Ascending aorta (tissue), 2 donors: Measurements from ENCODE around the gene AQP12A. TPM values are rescaled to one million over a fixed set of nuclear protein-coding genes. Genes with fewer than 3 reads are reported as not detected.

Experiments used
- DNase-seq, 2 donors: peaks; one replicate each; pipeline ENCODE4 v3.0.0-alpha.2; 2019; ENCODE audit warnings: low spot score in 2 of 2
- H3K27ac ChIP-seq, 2 donors: fragments of 200-600 bp; sonication (generic); one replicate each; pipeline ENCODE4 v1.5.1; 2016 to 2017; ENCODE audit warnings: mild to moderate bottlenecking in 1 of 2
- H3K27me3 ChIP-seq: fragments of 200-600 bp; sonication (generic); one replicate; pipeline ENCODE4 v1.5.1; 2017
- H3K36me3 ChIP-seq, 2 donors: fragments of 200-600 bp; sonication (generic); one replicate each; pipeline ENCODE4 v1.5.1; 2016
- H3K4me1 ChIP-seq, 2 donors: fragments of 200-600 bp; sonication (generic); one replicate each; pipeline ENCODE4 v1.5.1; 2016 to 2017; ENCODE audit warnings: mild to moderate bottlenecking in 1 of 2
- H3K4me3 ChIP-seq, 2 donors: fragments of 200-600 bp; sonication (generic); one replicate each; pipeline ENCODE4 v1.5.1; 2016 to 2017; ENCODE audit warnings: mild to moderate bottlenecking in 1 of 2
- H3K9me3 ChIP-seq, 2 donors: fragments of 200-600 bp; sonication (generic); one replicate each; pipeline ENCODE4 v1.5.1; 2016
- intact Hi-C: fragments of 100-400 bp; cut with DNase I; formaldehyde crosslinking; loops from one replicate; pipeline ENCODE4 v1.15.1; 2023
- total RNA-seq: library from RNA; depleted of rRNA; stranded (reverse); fragments of >200 nt; gene quantifications from one replicate; pipeline ENCODE4 v1.1.0, GENCODE V29; 2016
- TF ChIP-seq, protein P1 (sequence below), 3 experiments: fragments of 200-600 bp in 2 of 3; fragments of 450-650 bp in 1 of 3; sonication (generic) in 2 of 3; IDR thresholded peaks; one replicate each; pipeline ENCODE4 v1.5.1; 2016 to 2019; ENCODE audit warnings: antibody characterized with exemption in 3 of 3, mild to moderate bottlenecking in 1 of 3, moderate library complexity in 1 of 3

AQP12A gene
- total RNA-seq, 1 donor from 2014 or later: not detected

- no peaks in the 10 kb centered on the region for H3K4me1 ChIP-seq
These were observed 44.7 kb upstream of the AQP12A start for GRCh38 chr2:240646900-240647502.

DNA sequence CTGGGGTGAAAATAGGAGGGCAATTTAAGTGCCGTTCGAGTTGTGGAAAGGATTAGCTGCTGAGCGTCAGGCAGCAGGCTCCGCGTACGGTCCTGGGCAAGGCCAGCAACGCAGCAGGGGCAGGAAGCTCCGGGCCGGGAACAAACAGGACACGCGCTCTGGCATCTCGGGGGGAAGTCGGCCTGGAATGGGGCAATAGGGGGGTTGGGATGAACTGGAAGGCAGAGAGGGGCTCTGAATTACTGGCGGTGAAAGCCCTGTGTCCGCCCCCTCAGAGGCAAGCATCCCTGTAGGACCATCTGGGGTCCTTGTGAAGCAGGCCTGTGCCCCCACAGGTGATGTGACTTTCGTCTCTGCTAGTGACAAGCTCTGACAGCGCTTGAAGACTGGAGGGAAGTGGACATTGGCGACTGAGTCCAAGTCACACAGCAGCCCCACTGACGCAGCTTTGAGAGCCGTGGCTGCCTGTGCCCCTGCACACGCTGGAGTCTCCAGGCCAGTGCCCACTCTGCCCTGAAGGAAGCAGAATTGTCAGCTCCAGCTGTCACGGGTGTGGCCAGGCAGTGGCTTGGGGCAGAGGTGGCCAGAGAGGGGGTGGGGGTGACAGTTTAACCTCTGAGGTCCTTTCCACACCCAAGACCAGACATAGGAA is 44.0 kb upstream of the AQP12A start:
- no peak for DNase-seq
- no peak overlapping the region for H3K4me3 ChIP-seq
- H3K4me1 ChIP-seq: no peaks in the 10 kb centered on the region
- no peak overlapping the region for H3K27ac ChIP-seq
- no peaks in the 10 kb centered on the region for H3K36me3 ChIP-seq
- no peaks in the 10 kb centered on the region for H3K9me3 ChIP-seq
- TF ChIP-seq, protein P1, sequence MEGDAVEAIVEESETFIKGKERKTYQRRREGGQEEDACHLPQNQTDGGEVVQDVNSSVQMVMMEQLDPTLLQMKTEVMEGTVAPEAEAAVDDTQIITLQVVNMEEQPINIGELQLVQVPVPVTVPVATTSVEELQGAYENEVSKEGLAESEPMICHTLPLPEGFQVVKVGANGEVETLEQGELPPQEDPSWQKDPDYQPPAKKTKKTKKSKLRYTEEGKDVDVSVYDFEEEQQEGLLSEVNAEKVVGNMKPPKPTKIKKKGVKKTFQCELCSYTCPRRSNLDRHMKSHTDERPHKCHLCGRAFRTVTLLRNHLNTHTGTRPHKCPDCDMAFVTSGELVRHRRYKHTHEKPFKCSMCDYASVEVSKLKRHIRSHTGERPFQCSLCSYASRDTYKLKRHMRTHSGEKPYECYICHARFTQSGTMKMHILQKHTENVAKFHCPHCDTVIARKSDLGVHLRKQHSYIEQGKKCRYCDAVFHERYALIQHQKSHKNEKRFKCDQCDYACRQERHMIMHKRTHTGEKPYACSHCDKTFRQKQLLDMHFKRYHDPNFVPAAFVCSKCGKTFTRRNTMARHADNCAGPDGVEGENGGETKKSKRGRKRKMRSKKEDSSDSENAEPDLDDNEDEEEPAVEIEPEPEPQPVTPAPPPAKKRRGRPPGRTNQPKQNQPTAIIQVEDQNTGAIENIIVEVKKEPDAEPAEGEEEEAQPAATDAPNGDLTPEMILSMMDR (IDR thresholded peaks at IDR 0.05): no peak
- intact Hi-C loops: no loop called here
- no peaks in the 10 kb centered on the region for H3K27me3 ChIP-seq

More at GRCh38 chr2:240646900-240647502, 44.7 kb upstream of the AQP12A start:
- no peak for DNase-seq
- H3K27me3 ChIP-seq: no peaks in the 10 kb centered on the region
- TF ChIP-seq, protein P1 (IDR thresholded peaks at IDR 0.05): no peak
- no peak overlapping the region for H3K27ac ChIP-seq
- H3K4me3 ChIP-seq: no peak overlapping the region
- no peaks in the 10 kb centered on the region for H3K9me3 ChIP-seq
- no peaks in the 10 kb centered on the region for H3K36me3 ChIP-seq
- intact Hi-C loops: no loop called here

DNA sequence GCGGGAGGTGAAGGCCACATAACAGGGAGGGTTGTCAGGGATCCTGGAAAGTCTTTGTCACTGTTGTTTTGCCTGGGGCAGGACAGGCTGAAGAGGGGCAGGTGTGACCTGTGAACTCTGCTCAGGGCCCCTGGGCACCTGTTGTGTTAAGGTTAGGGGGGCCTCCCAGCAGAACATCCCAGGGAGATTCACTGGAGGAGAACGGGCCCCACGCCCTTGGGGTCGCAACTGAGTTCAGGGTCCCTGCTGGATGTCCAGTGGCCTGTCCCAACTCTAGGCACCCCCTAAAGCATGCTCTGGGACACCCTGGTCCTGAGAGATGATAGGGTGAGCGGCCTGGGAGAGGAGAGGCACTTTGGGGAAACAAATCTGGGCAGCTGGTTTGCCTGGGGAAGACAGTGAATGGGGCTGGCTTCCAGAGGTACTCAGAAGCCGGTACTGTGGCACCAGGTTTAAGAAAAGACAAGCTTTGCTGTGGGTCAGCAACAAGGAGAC is 43.5 kb upstream of the AQP12A start:
- DNase-seq: no peak
- TF ChIP-seq, protein P1 (IDR thresholded peaks at IDR 0.05): no peak
- H3K9me3 ChIP-seq: no peaks in the 10 kb centered on the region
- no peak overlapping the region for H3K4me3 ChIP-seq
- H3K27me3 ChIP-seq: no peaks in the 10 kb centered on the region
- H3K27ac ChIP-seq: no peak overlapping the region
- H3K4me1 ChIP-seq: no peaks in the 10 kb centered on the region
- H3K36me3 ChIP-seq: no peaks in the 10 kb centered on the region
- intact Hi-C loops: no loop called here

DNA sequence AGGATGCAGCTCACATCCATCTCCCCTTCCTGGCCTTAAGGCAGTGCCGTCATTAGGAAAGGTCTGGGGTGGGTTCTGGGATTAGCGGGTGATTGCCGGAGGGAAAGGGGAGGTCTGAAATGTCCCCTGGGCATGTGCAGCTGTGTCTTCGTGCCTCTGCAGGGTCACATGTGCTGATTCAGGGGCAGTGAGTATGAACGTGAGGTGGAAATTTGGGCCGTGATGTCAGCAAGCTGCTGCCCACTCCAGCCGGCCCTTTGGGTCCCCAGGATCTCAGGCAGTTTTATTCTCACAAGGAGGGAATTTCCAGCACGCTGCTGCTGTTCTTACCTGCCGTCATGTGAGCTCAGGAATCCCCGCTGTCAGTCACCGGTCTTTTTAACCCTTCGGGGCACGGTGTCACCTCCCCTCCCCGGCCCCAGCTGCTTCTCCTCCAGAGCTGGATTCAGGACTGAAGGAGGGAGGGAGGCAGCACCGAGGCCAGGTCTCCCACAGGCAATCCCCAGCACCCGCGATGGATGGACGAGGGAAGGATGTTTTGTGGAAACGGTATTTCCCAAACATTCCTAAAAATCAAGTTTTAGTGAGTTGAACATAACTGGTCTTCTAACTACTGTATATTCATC is 42.9 kb upstream of the AQP12A start:
- H3K27me3 ChIP-seq: no peaks in the 10 kb centered on the region
- H3K9me3 ChIP-seq: no peaks in the 10 kb centered on the region
- DNase-seq: no peak
- H3K4me1 ChIP-seq: no peaks in the 10 kb centered on the region
- intact Hi-C loops: no loop called here
- TF ChIP-seq, protein P1 (IDR thresholded peaks at IDR 0.05): no peak
- H3K4me3 ChIP-seq: no peak overlapping the region
- H3K36me3 ChIP-seq: no peaks in the 10 kb centered on the region
- H3K27ac ChIP-seq: no peak overlapping the region

DNA sequence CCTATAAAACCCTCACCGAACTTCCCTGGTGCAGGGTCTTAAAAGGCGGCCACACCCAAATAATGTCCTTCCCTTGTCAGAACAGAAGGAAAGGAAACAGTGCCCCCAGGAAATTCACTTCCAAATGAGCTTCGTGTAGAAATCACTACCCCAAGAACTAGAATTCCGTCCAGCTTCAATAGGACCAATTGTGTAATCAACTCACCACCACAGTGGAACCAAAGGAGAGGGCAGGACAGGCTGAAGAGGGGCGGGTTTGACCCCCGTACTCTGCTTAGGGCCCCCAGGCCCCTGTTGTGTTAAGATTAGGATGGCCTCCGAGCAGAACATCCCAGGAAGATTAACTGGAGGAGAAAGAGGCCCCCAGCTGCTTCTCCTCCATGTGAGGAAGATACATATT is 42.3 kb upstream of the AQP12A start:
- H3K36me3 ChIP-seq: no peaks in the 10 kb centered on the region
- intact Hi-C loops: no loop called here
- H3K4me1 ChIP-seq: no peaks in the 10 kb centered on the region
- no peaks in the 10 kb centered on the region for H3K27me3 ChIP-seq
- H3K9me3 ChIP-seq: no peaks in the 10 kb centered on the region
- no peak overlapping the region for H3K4me3 ChIP-seq
- no peak for DNase-seq
- TF ChIP-seq, protein P1 (IDR thresholded peaks at IDR 0.05): no peak
- H3K27ac ChIP-seq: no peak overlapping the region
